ENCODE measurements around the gene ANKRD13C. TPM values are rescaled to one million over a fixed set of nuclear protein-coding genes. Genes with fewer than 3 reads are reported as not detected.

The ANKRD13C gene
- polyA plus RNA-seq, 1 of the 3 experiments (the other 2 are of a cell fraction) = 5.2 TPM

GRCh38 chr1:70331962-70332361, 22.6 kb downstream of the ANKRD13C start (continued):
- no peak for TF ChIP-seq MEF2A (IDR thresholded peaks at IDR 0.05; ENCODE audit: borderline replicate concordance, low read depth)
- TF ChIP-seq TAF1 (IDR thresholded peaks at IDR 0.05; ENCODE audit: borderline replicate concordance, low read depth, low read length) = no peak
- no peak for TF ChIP-seq RAD21 (IDR thresholded peaks at IDR 0.05; ENCODE audit: low read length)
- no peak for TF ChIP-seq ELF1 (IDR thresholded peaks at IDR 0.05)
- TF ChIP-seq SMC3 (IDR thresholded peaks at IDR 0.05; ENCODE audit: low read depth, low read length) = no peak
- TF ChIP-seq FOXJ3 (CRISPR knock-in tag; IDR thresholded peaks at IDR 0.05) = no peak
- no peak for TF ChIP-seq TCF12 (IDR thresholded peaks at IDR 0.05)
- no peak for TF ChIP-seq CHD2 (IDR thresholded peaks at IDR 0.05; ENCODE audit: low read length, partially characterized antibody)
- TF ChIP-seq POLR2AphosphoS5 (IDR thresholded peaks at IDR 0.05; ENCODE audit: low read depth, low read length) = no peak
- no peak for TF ChIP-seq EZH2phosphoT487 (IDR thresholded peaks at IDR 0.05; ENCODE audit: borderline replicate concordance, low read depth)

- no peak for DNase-seq
- 0 out of 2 replicates have a peak, but pooled peaks cover 15% of the 10 kb centered on the region for H4K20me1 ChIP-seq (ENCODE audit: insufficient read depth)
- peaks cover 84% of the 10 kb centered on the region for H3K79me2 ChIP-seq (ENCODE audit: insufficient read depth)
- no peak overlapping the region for H3K9ac ChIP-seq
- no peak overlapping the region for H3K4me3 ChIP-seq (ENCODE audit: low read depth in 2 of 2, low read length in 1 of 2)
- peaks cover 0 to 6% of the 10 kb centered on the region in 2 experiments; a peak in 1 of 4 replicates for H3K4me1 ChIP-seq (ENCODE audit: control insufficient read depth in 1 of 2, insufficient read depth in 2 of 2, low read depth in 1 of 2, low read length in 1 of 2)
- no peaks in the 10 kb centered on the region; the same call in 1 of the 2 replicates for H3K9me2 ChIP-seq
- CTCF ChIA-PET = no interaction called here
- H3K36me3 ChIP-seq (replicated peaks in 1 of 2; ENCODE audit: control insufficient read depth in 1 of 2, insufficient read depth in 2 of 2, low read length in 1 of 2) = peaks cover 5 to 20% of the 10 kb centered on the region in 2 experiments
- no peaks in the 10 kb centered on the region for H3K9me3 ChIP-seq
- no peak for TF ChIP-seq USF1 (IDR thresholded peaks at IDR 0.05; ENCODE audit: borderline replicate concordance, low read depth)
- 0 out of 2 replicates have a peak, but pooled peaks have one; percentile 6 for TF ChIP-seq JUND (IDR thresholded peaks at IDR 0.05)
- no peak for TF ChIP-seq NFIC (IDR thresholded peaks at IDR 0.05; ENCODE audit: borderline replicate concordance)
- TF ChIP-seq FOXM1 (IDR thresholded peaks at IDR 0.05; ENCODE audit: low read depth) = no peak
- no peak for TF ChIP-seq MXI1 (IDR thresholded peaks at IDR 0.05; ENCODE audit: low read depth, low read length)
- peak; percentile 24; the same call in 1 of the 2 replicates for TF ChIP-seq FOSL2 (IDR thresholded peaks at IDR 0.05; ENCODE audit: borderline replicate concordance, low read depth)
- no peak for TF ChIP-seq SMC3 (IDR thresholded peaks at IDR 0.05; ENCODE audit: low read depth, low read length)
- no peak for TF ChIP-seq RAD21 (IDR thresholded peaks at IDR 0.05; ENCODE audit: low read length)
- WGBS (ENCODE audit: low lambda C conversion rate) = 97% methylated on average over 7 of the region's 7 CpGs
- peaks cover 15% of the 10 kb centered on the region for H3F3A ChIP-seq (replicated peaks; ENCODE audit: insufficient read depth)
- H3K27me3 ChIP-seq (ENCODE audit: insufficient read depth) = no peaks in the 10 kb centered on the region
- no peak overlapping the region for H3K4me2 ChIP-seq
- POLR2A ChIA-PET = no interaction called here
- no peak overlapping the region for H2AFZ ChIP-seq (ENCODE audit: low read depth)
- peak overlapping the region in 1 of 2 experiments; percentile 12; a peak in 1 of 4 replicates for H3K27ac ChIP-seq (ENCODE audit: low read depth in 2 of 2, low read length in 1 of 2)
These were observed 27.0 kb downstream of the ANKRD13C start for GRCh38 chr1:70327306-70328076.

GRCh38 chr1:70324683-70325082, 29.8 kb downstream of the ANKRD13C start:
- Histone ChIP-seq H4K20me1 (ENCODE audit: insufficient read depth) (0 out of 2 replicates have a peak, but pooled peaks cover 10% of the 10 kb centered on the region), H3K27me3 (ENCODE audit: insufficient read depth) (no peaks in the 10 kb centered on the region), H3K79me2 (ENCODE audit: insufficient read depth) (peaks cover 87% of the 10 kb centered on the region), H2AFZ (ENCODE audit: low read depth) (no peak overlapping the region), H3F3A (replicated peaks; ENCODE audit: insufficient read depth) (peaks cover 20% of the 10 kb centered on the region), H3K36me3 (replicated peaks in 1 of 2; ENCODE audit: control insufficient read depth in 1 of 2, insufficient read depth in 2 of 2, low read length in 1 of 2) (peaks cover 5 to 18% of the 10 kb centered on the region in 2 experiments), H3K4me3 (ENCODE audit: low read depth in 2 of 2, low read length in 1 of 2) (no peak overlapping the region), H3K9me2 (no peaks in the 10 kb centered on the region; the same call in 1 of the 2 replicates), H3K4me1 (ENCODE audit: control insufficient read depth in 1 of 2, insufficient read depth in 2 of 2, low read depth in 1 of 2, low read length in 1 of 2) (peaks cover 0 to 6% of the 10 kb centered on the region in 2 experiments; a peak in 1 of 4 replicates), H3K9me3 (no peaks in the 10 kb centered on the region), H3K9ac (no peak overlapping the region), H3K4me2 (no peak overlapping the region), H3K27ac (ENCODE audit: low read depth in 2 of 2, low read length in 1 of 2) (no peak overlapping the region)
- no peak for DNase-seq
- ChIA-PET CTCF (no interaction called here), POLR2A (no interaction called here)
- TF ChIP-seq CHD2 (IDR thresholded peaks at IDR 0.05; ENCODE audit: low read length, partially characterized antibody) (no peak), MAX (IDR thresholded peaks at IDR 0.05; ENCODE audit: low read depth) (no peak), USF2 (IDR thresholded peaks at IDR 0.05; ENCODE audit: borderline replicate concordance, low read depth, low read length) (no peak), RXRA (IDR thresholded peaks at IDR 0.05; ENCODE audit: borderline replicate concordance, low read depth) (no peak), YY1 (IDR thresholded peaks at IDR 0.05; ENCODE audit: low read depth) (no peak), CTCF (IDR thresholded peaks at IDR 0.05) (peak; percentile 32; the same call in 1 of the 2 replicates), MXI1 (IDR thresholded peaks at IDR 0.05; ENCODE audit: low read depth, low read length) (no peak), GATA2 (CRISPR knock-in tag; IDR thresholded peaks at IDR 0.05) (no peak)
- WGBS (ENCODE audit: low lambda C conversion rate) = 93% methylated on average over 1 of the region's 1 CpG
